Spleen (tissue), 11 donors: ENCODE results near the gene ST6GALNAC4. TPM values are rescaled to one million over a fixed set of nuclear protein-coding genes. Genes with fewer than 3 reads are reported as not detected.
A peak's percentile ranks its signal among the peaks of the same experiment; 100 is the strongest.

ENCODE experiments used
- DNase-seq: peaks from one replicate; pipeline ENCODE4 v3.0.0-alpha.2; 2020
- H3K27ac ChIP-seq, 8 donors: fragments of 200-600 bp; sonication (generic) in 7 of 8; 1 replicate in 4 of 8; 2 replicates in 4 of 8; pipeline versions ENCODE4 v1.5.0 to v1.8.0; 2016 to 2021; ENCODE audit warnings: inconsistent platforms in 4 of 8, mild to moderate bottlenecking in 4 of 8, moderate library complexity in 1 of 8
- H3K27me3 ChIP-seq, 7 donors: fragments of 200-600 bp; sonication (generic) in 6 of 7; replicated peaks in 1 of 7; 1 replicate in 4 of 7; 2 replicates in 3 of 7; pipeline versions ENCODE4 v1.5.0 to v1.8.0; 2016 to 2021; ENCODE audit warnings: inconsistent platforms in 3 of 7, mild to moderate bottlenecking in 1 of 7
- H3K36me3 ChIP-seq, 6 donors: fragments of 200-600 bp; sonication (generic) in 5 of 6; 1 replicate in 4 of 6; 2 replicates in 2 of 6; pipeline versions ENCODE4 v1.5.0 to v1.8.0; 2016 to 2021; ENCODE audit warnings: inconsistent platforms in 2 of 6
- H3K4me1 ChIP-seq, 6 donors: fragments of 200-600 bp; sonication (generic) in 5 of 6; 1 replicate in 3 of 6; 2 replicates in 3 of 6; pipeline versions ENCODE4 v1.5.0 to v1.8.0; 2016 to 2021; ENCODE audit warnings: inconsistent platforms in 3 of 6
- H3K4me3 ChIP-seq, 8 donors: fragments of 200-600 bp; sonication (generic) in 7 of 8; 1 replicate in 4 of 8; 2 replicates in 4 of 8; pipeline versions ENCODE4 v1.5.0 to v1.8.0; 2016 to 2021; ENCODE audit warnings: inconsistent platforms in 4 of 8, mild to moderate bottlenecking in 4 of 8, moderate library complexity in 2 of 8
- H3K9me3 ChIP-seq, 8 donors: fragments of 200-600 bp; sonication (generic) in 7 of 8; 1 replicate in 4 of 8; 2 replicates in 4 of 8; pipeline versions ENCODE4 v1.5.0 to v1.8.0; 2016 to 2021; ENCODE audit warnings: inconsistent platforms in 4 of 8
- CTCF ChIP-seq, 11 experiments: fragments of 200-600 bp in 7 of 11; fragments of 450-650 bp in 4 of 11; sonication (generic) in 4 of 11; IDR thresholded peaks in 8 of 11; conservative IDR thresholded peaks in 3 of 11; 1 replicate in 7 of 11; 2 replicates in 4 of 11; pipeline versions ENCODE4 v1.4.0 to v1.8.0; 2016 to 2021; ENCODE audit warnings: antibody characterized with exemption in 11 of 11, inconsistent platforms in 4 of 11, mild to moderate bottlenecking in 1 of 11
- POLR2A ChIP-seq, 3 donors: fragments of 450-650 bp; IDR thresholded peaks; one replicate each; pipeline ENCODE4 v1.5.1; 2017; ENCODE audit warnings: antibody characterized with exemption in 3 of 3, mild to moderate bottlenecking in 1 of 3
- POLR2AphosphoS5 ChIP-seq, 3 donors: sonication (generic); formaldehyde crosslinking; IDR thresholded peaks; one replicate each; pipeline ENCODE4 v1.5.1; 2017; ENCODE audit warnings: antibody characterized with exemption in 3 of 3
- WGBS, 5 donors: extraction: QIAGEN DNeasy Blood & Tissue Kit in 3 of 5; methylation state at CpG; one replicate each; pipeline versions ENCODE4 v1.1.5 to v1.1.7; 2013 to 2018; 5-methylcytosine and 5-hydroxymethylcytosine counted together
- intact Hi-C: fragments of 100-400 bp; cut with DNase I; formaldehyde crosslinking; loops from one replicate; pipeline ENCODE4 v1.15.0; 2023; ENCODE audit warnings: low total_unique reads
- polyA plus RNA-seq, 3 donors: library from polyadenylated mRNA; stranded (reverse); fragments of 200-250 nt; gene quantifications; one replicate each; pipeline ENCODE4 v1.2.1, GENCODE V29; 2013
- total RNA-seq, 7 donors: library from RNA; depleted of rRNA in 3 of 7; stranded (reverse); fragments of >200 nt in 3 of 7; fragmentation: NEBNext Ultra II Directional in 4 of 7; extraction: Animal tissue kit (Norgen Biotek cat#: 25700) in 4 of 7; gene quantifications; one replicate each; pipeline versions ENCODE4 v1.1.0 to v1.2.1, GENCODE V29; 2016 to 2021
- donor health status: healthy with polysubstance abuse.
- donor health status: DM: no; HTN: no; CAD: no; lungs with moderate emphysema.
- donor health status: DM: no; HTN: no; CAD: no.
- donor health status: Bipolar disorder and iron deficiency.
- donor health status: healthy.
- donor health status: DM: no; HTN: no; CAD: no.
- donor health status: DM: yes; HTN: yes; CAD: no.

The ST6GALNAC4 gene
- total and polyA plus RNA-seq, 10 donors: 16.0 to 92.8 (median 59.3) TPM

- no peaks in the 10 kb centered on the region for H3K9me3 ChIP-seq
- TF ChIP-seq POLR2A (IDR thresholded peaks at IDR 0.05) (no peak), POLR2AphosphoS5 (IDR thresholded peaks at IDR 0.05) (peak; percentile 56 to 79 (median 67)), CTCF (IDR thresholded peaks at IDR 0.05 in 8 of 11, conservative IDR thresholded peaks at IDR 0.05 in 3 of 11) (peak; percentile 88 to 94 (median 92))
- 27 to 36% (median 34%) methylated on average over 8 to 13 of the region's 13 CpGs for WGBS, 5 donors
- H3K36me3 ChIP-seq: peaks cover 0 to 88% (median 48%) of the 10 kb centered on the region in 6 donors
- no peaks in the 10 kb centered on the region for H3K27me3 ChIP-seq
- peak; percentile 93 for DNase-seq
- peak overlapping the region in 4 of 8 donors; percentile 7 to 48 (median 30) for H3K27ac ChIP-seq
- no peak overlapping the region for H3K4me3 ChIP-seq
- peaks cover 7 to 56% (median 25%) of the 10 kb centered on the region in 6 donors for H3K4me1 ChIP-seq
- intact Hi-C loops: loop anchor here (2.0 kb wide), 1 partner anchor 91 kb away; no protein-coding TSS in a partner anchor
Measured at GRCh38 chr9:127943731-127944144, 26.9 kb upstream of the ST6GALNAC4 start.

GRCh38 chr9:127943011-127943662 is 26.3 kb upstream of the ST6GALNAC4 start:
- Histone ChIP-seq H3K4me1 (peaks cover 8 to 56% (median 28%) of the 10 kb centered on the region in 6 donors), H3K36me3 (peaks cover 0 to 82% (median 45%) of the 10 kb centered on the region in 6 donors), H3K27ac (peak overlapping the region in 4 of 8 donors; percentile 7 to 48 (median 30)), H3K4me3 (no peak overlapping the region), H3K27me3 (no peaks in the 10 kb centered on the region), H3K9me3 (no peaks in the 10 kb centered on the region)
- DNase-seq: no peak
- 56 to 74% (median 63%) methylated on average over 12 to 14 of the region's 14 CpGs for WGBS, 5 donors
- TF ChIP-seq POLR2AphosphoS5 (IDR thresholded peaks at IDR 0.05): no peak
- no peak for TF ChIP-seq POLR2A (IDR thresholded peaks at IDR 0.05)
- peak in 2 of 11 experiments; percentile 1 to 4 for TF ChIP-seq CTCF (IDR thresholded peaks at IDR 0.05 in 8 of 11, conservative IDR thresholded peaks at IDR 0.05 in 3 of 11)
- intact Hi-C loops: loop anchor here (2.0 kb wide), 1 partner anchor 92 kb away; no protein-coding TSS in a partner anchor

- H3K27ac ChIP-seq: peak overlapping the region in 2 of 8 donors; percentile 29 to 48
- H3K9me3 ChIP-seq: no peaks in the 10 kb centered on the region
- no peak overlapping the region for H3K4me3 ChIP-seq
- intact Hi-C loops: loop anchor here (2.0 kb wide), 1 partner anchor 92 kb away; no protein-coding TSS in a partner anchor
- 56 to 85% (median 60%) methylated on average over 8 to 18 of the region's 18 CpGs for WGBS, 5 donors
- peaks cover 12 to 57% (median 30%) of the 10 kb centered on the region in 6 donors for H3K4me1 ChIP-seq
- no peaks in the 10 kb centered on the region for H3K27me3 ChIP-seq
- H3K36me3 ChIP-seq: peaks cover 0 to 75% (median 40%) of the 10 kb centered on the region in 6 donors
- peak; percentile 92 for DNase-seq
- peak; percentile 54 to 71 (median 60) for TF ChIP-seq POLR2AphosphoS5 (IDR thresholded peaks at IDR 0.05)
- no peak for TF ChIP-seq POLR2A (IDR thresholded peaks at IDR 0.05)
- TF ChIP-seq CTCF (IDR thresholded peaks at IDR 0.05 in 8 of 11, conservative IDR thresholded peaks at IDR 0.05 in 3 of 11): peak; percentile 69 to 95 (median 86)
Measured at GRCh38 chr9:127942216-127943010, 25.6 kb upstream of the ST6GALNAC4 start.

- H3K4me3 ChIP-seq: no peak overlapping the region
- no peak for DNase-seq
- TF ChIP-seq CTCF (IDR thresholded peaks at IDR 0.05 in 8 of 11, conservative IDR thresholded peaks at IDR 0.05 in 3 of 11) (no peak), POLR2A (IDR thresholded peaks at IDR 0.05) (no peak), POLR2AphosphoS5 (IDR thresholded peaks at IDR 0.05) (no peak)
- H3K27me3 ChIP-seq: no peaks in the 10 kb centered on the region
- intact Hi-C loops: loop anchor here (2.0 kb wide), 1 partner anchor 93 kb away; no protein-coding TSS in a partner anchor
- H3K36me3 ChIP-seq: peaks cover 0 to 70% (median 39%) of the 10 kb centered on the region in 6 donors
- no peaks in the 10 kb centered on the region for H3K9me3 ChIP-seq
- 67 to 85% (median 71%) methylated on average over 3 of the region's 3 CpGs for WGBS, 5 donors
- H3K27ac ChIP-seq: no peak overlapping the region
- H3K4me1 ChIP-seq: peaks cover 15 to 60% (median 35%) of the 10 kb centered on the region in 6 donors
Measured at GRCh38 chr9:127941961-127942215, 25.0 kb upstream of the ST6GALNAC4 start.
